Activated gamma-delta T cell treated with Interleukin-2 at 50 U/mL for 16 hours (primary cell): ENCODE measurements around the gene ARSG.
"Not testable (repeated sequence)": the region's sequence is repeated elsewhere in the genome, so short reads cannot be mapped to it uniquely, and the experiment has no call there.

ENCODE experiments used
- DNase-seq: peaks from one replicate; pipeline ENCODE4 v3.0.0-alpha.2; 2020

Gene ARSG

DNA sequence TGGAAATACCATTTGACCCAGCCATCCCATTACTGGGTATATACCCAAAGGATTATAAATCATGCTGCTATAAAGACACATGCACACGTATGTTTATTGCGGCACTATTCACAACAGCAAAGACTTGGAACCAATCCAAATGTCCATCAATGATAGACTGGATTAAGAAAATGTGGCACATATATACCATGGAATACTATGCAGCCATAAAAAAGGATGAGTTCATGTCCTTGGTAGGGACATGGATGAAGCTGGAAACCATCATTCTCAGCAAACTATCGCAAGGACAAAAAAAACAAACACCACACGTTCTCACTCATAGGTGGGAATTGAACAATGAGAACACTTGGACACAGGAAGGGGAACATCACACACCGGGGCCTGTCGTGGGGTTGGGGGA is 9.3 kb upstream of the ARSG start:
- not testable (repeated sequence) for DNase-seq

GRCh38 chr17:68288375-68288774 is 2.9 kb upstream of the ARSG start:
- DNase-seq, result no peak

DNA sequence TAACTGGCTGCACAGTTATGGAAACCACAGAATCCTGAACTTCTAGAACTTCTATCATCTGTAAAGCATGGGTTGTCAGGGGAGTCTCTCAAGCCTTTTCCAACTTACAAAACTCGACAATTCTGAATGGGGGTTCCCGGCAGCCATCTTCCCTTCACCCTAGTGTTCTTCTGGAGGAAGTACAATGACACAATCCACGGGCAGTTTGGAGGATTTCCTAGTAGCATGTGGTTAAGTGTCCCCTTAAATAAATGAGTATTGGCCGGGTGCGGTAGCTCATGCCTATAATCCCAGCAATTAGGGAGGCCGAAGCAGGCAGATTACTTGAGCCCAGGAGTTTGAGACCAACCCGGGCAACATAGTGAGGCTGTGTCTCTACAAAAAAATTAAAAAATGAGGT is 2.5 kb upstream of the ARSG start:
- no peak for DNase-seq

GRCh38 chr17:68289473-68289872 is 1.8 kb upstream of the ARSG start:
- no peak for DNase-seq

DNA sequence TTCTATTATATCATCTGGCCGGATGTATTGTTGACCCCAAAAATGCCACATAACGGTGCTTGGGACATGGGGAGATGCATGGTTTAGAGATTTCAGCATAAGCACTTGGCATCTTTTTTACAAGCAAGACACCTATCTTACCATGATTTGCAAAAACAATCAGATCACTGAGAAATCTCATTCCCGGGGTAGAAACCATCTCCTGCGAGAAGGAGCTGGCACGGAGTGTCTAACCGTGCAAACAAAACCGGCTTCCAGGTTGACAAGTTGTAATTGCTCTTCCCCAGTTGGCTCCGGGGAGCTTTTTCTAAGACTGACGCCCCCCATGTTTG is 1.4 kb upstream of the ARSG start:
- no peak for DNase-seq

DNA sequence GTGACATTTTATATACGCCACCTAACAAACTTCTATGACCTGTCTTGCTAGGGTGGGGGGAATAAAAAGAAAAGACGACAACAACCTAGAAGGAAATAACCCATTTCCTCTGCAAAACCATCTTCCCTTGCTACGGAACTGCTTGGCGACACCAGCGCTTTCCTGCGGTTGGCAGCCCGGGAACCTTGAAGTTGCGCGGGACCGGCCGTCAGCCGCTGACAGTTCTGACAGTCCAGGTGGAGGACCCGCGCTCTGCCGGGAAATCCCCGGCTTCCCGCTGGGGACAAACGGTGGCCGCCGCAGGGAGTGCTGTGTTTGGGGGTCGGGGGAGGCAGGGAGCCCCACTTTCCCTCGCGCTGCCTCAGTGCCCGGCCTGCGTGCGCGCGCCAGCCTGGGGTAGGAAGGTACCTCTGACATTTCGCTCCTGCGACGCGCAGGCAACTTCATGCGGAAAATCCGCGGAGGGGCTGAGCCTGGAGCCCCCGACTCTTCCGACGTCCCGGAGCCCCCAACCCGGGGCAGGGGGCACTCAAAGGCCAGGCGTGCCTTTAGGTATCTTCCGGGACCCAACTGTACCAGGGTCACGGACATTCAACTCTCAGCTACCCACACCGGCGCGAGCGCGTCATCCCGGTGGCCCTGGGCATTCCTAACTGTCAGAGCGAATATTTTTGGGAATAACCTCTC is 884 bp upstream of the ARSG start:
- DNase-seq, result peak; percentile 56

- DNase-seq, result peak; percentile 92
These were observed 767 bp downstream of the ARSG start for GRCh38 chr17:68291836-68292688.

DNA sequence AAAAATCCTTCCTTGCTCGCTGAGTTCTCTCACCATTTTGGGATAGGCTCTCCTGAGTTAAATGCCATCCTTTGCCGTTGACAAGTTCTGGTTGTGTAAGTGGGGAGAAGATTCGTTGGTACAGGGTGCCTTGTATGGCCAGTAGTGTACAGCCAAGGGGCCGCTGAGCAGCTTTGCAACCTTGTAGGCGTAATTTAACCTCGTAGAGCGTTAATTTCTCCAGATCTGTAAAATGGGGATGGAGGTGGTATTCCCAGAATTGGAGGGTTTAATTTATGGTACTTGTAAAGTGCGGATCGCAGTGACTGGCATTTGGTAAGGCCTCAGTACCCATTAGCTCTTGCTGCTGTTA is 1.4 kb downstream of the ARSG start:
- no peak for DNase-seq

DNA sequence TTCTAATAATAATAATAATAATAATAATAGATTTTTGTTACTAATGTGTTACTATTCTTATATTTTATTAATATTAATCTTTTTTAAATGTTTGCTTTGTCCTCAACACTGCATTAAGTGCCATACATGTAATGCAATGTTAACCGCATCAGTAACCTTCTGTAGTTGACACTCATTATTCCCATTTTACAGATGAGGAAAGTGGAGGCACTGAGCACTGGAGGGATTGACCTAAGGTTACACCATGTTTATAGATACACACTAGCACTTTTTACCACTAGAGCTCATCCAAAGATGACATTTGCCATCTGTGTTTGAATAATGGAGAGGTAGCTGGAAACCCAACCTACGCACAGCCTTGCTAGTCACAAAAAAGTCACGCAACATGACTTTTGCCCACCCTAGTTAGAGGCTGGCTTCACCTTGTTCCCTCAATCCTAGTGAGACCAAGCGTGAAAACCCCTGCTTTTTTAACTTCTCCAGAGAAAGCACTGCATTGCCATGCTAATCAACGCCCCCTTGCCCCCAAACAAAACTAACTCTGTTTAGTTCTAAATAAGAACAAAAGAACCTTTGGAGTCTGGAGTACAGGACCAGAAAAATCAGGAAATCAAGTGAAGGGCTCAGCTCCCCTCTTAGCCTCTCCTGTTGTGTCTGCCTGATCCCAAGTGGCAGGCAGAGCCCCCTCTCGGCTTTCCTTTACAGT is 2.3 kb downstream of the ARSG start:
- DNase-seq, result no peak

GRCh38 chr17:68294196-68294555 is 2.9 kb downstream of the ARSG start:
- DNase-seq, result no peak

GRCh38 chr17:68294617-68295016 is 3.3 kb downstream of the ARSG start:
- no peak for DNase-seq

DNA sequence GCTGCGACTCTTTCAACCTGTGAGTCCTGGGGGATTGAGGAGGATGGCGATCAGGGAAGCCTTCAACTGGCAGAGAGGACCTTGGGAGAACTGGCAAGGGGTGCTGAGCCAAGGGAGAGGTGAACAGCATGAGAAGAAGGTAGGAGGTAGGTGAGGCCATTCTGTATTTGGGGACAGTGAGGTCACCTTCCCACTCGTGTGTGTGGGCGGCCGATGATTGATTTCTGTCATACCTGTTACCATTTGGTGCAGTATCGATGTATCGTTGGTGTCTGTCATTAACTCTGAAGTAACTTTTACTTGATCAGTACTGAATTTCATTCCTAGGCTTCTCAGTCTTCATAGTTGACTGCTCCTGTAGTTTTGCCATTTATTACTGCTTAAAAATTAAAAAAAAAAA is 3.8 kb downstream of the ARSG start:
- no peak for DNase-seq

DNA sequence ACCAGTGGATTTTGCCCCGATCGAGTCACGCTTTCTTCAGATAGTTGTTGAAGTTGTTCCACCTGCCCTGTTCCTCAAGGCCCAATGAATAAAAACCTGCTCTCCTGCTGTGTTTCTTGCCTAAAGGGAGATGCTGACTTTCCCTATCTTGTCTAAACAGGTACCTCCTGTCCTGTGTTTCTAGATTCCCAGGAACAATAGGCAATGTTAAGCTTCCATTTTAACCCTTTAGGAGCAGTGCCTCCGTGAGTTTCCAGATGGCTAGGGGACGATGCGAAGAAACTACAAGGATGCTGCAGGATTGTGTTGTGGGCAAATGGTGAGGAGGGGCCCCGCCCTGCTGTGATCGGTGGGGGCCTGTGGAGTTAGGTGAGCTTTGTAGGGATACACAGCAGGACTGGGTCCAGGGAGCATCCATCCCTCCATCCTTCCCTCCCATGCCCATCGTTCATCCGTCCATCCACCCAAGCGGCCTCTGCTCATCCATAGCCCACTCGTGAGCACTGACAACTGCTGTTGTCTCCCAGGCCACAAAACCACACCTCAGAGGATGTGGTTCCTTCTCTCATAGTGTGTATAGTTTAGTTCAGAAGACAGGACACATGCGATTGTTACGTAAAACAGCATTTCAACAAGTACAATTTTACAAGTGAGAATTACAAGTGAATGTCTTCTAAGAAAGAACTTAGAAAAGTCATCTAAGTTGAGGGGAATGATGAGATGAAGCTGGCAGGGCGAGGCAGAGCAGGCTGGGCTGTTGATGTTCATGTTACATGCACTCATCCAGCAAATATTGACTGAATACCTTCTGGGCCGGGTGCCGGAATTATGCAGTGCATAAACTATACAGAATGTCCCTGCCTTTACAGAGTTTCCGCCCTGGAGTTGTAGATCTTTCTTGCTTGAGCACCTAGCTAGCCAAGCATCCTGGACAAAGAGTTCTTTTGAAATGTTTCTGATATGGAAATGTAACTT is 5.2 kb downstream of the ARSG start:
- DNase-seq, result peak; percentile 66

DNA sequence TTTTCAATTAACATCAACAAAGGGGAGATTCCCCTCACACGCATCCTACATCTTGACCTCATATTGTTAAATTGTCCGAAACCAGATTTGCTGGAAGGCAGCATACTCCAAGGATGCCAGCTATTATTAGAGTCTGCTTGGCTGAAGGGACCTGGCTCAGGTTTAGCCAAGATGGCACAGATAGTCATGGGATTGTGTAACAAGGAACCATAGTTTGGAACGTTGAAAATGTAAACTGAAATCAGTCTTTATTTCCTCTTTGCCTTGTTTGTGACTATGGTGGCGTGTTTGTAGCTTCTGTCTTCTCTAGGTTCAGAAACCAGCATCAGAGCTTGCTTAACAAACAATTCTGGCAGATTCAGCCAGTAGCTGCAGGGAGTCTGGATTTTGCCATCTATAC is 5.9 kb downstream of the ARSG start:
- no peak for DNase-seq

- DNase-seq, result no peak
These were observed 7.3 kb downstream of the ARSG start for GRCh38 chr17:68298601-68299000.

GRCh38 chr17:68299817-68300216 is 8.5 kb downstream of the ARSG start:
- DNase-seq, result no peak

DNA sequence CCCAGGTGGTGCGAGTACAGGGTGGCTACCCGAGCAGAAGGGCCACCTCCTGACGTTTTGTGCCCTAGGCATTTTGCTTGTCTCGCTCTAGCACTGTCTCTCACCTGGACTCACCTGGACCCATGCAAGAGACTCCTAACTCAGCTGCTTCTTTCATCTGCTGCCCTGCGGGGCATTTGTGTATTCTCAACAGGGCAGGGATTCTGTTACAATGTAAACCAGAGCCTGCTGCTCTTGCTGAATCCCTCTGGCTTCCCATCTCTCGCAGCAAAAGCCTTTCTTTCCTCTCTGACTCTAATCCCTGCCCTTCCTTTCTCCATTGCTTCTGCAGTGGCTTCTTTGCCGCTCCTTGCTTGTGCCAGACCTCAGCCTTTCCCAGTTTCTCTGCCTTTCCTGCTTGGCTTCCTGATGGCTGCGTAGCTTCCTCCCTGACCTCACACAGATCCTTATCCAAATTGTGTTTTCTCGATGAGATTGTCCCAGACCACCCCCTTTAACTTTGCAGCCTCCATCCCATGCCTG is 10.2 kb downstream of the ARSG start:
- no peak for DNase-seq

DNA sequence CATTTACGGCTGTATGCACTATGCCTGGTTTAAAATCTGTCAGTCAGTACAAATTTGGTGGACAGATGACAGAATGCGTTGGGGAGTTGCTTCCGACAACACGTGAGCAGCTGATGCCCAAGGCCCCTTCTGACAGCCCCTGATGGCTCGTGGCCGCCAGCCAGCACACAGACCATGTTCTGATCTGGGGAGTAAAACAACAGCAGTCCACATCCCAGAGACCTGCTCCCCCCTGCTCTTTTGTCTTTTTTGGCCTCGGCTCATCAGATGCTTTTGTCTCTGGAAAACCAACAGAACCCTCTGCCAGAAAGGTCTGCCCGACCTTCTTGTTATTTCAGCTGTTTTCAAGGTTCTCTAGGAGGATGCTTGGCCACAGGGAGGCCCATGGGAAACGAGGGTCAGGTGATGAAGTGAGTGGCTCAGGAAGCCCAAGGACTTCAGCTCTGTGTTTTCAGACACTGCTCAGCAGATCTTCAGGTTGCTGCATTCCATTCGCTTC is 10.8 kb downstream of the ARSG start:
- DNase-seq, result no peak

DNA sequence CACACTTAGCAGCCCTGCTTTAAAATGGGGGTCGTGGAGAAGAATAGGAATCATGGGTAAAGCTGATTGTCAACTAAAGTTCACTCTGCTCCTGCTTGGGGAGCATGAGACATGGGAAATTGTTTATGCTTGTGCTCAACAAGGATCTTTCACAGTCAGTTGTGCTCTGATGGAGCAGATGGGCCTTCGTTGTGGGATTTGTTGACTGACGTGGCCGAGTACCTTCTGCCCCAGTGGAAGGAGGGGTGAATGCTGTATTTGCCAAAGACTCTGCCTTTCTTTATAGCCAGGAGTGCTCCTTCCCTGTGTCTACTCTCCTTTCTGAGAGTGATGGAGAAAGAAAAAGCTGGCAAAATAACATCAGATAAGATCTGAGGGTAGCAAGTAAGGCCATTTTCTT is 11.4 kb downstream of the ARSG start:
- no peak for DNase-seq

GRCh38 chr17:68304706-68305105 is 13.4 kb downstream of the ARSG start:
- no peak for DNase-seq

- DNase-seq, result no peak
These were observed 13.8 kb downstream of the ARSG start for GRCh38 chr17:68305142-68305541.

DNA sequence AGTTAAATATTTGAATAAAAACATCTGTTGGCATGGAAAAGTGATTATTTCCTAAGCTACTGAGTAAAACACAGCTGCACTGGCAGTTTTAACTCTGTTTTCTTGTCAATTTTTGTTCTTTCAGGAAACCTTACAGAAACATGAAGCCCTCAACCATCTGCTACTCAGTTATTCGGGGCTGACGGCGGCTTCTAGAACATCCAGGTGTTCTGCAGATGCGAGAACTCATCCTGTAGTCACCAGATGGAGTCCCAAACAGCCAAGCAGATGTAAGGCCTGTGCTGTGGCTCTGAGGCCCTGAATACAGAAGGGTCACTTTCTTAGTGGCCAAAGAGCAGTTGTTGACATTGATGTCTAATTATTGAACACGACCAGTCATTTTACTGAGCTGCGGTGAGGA is 15.5 kb downstream of the ARSG start:
- DNase-seq, result no peak

DNA sequence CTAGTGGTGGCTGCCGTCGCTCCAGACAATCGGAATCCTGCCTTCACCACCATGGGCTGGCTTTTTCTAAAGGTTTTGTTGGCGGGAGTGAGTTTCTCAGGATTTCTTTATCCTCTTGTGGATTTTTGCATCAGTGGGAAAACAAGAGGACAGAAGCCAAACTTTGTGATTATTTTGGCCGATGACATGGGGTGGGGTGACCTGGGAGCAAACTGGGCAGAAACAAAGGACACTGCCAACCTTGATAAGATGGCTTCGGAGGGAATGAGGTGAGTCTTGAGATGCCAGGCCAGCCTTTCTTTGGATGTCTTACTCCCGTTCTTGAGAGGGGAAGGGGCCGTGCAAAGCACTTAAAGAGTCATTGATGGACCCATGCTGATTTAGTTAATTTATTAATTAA is 16.1 kb downstream of the ARSG start:
- DNase-seq, result no peak
